ENCODE measurements around the gene GMCL1.

GMCL1 gene

DNA sequence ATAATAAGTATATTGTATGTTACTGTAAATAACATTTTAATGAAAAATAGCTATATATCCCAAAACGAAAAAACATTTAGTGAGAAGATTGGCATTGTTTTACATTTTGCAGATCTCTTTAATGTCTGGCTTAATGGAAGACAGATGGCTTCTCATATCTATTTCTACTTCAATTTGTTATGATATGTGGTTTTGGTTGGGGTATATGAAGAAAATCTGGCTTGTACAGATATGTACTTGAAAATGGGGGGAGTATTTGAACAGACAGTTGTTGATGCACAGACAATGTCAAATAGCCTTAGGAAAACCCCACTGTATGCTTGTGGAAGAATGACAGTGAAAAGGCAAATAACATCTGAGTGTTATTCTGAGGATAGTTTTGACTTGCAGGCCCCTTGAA lies 23.6 kb upstream of the GMCL1 start:
- Histone ChIP-seq H3K27ac (no peak overlapping the region), H3K9me3 (no peaks in the 10 kb centered on the region)

DNA sequence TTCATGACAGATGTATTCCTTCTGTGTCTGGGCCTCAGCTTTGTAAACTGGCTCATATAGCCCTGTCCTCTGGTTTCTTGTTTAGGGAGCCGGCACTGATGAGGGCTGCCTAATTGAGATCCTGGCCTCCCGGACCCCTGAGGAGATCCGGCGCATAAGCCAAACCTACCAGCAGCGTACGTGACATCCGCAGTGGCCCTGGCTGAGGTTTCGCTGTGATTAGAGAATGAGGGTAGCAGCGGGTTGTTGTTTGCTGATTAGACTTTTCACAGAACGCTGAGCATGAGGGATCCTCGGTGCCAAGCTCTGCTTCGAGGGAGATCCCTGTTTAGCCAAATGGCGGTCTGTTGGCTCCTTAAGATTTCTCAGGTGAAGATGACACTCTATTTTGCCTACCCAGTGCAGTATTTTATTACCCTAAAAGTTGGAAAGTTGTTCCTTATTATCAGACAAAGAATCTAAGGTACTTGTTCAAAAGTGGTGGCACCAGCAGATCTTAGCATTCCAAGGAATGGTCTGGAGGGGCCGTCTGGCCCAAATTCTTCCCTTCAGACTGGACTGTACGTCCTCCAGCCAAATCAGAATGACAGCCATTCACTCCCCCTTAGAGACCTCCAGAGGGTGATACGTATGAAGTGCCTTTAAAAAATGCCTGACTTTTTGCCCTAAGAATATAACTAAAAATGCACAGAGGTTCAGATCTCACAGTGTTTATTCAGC lies 21.5 kb upstream of the GMCL1 start:
- no peak for TF ChIP-seq Cebpa-rat (IDR thresholded peaks at IDR 0.05)
- Histone ChIP-seq H3K9me3 (no peaks in the 10 kb centered on the region), H3K4me2 (no peak overlapping the region), H4K20me1 (no peaks in the 10 kb centered on the region), H3K9ac (no peak overlapping the region), H3K27ac (no peak overlapping the region), H3K4me1 (peaks cover 17% of the 10 kb centered on the region), H3K36me3 (peaks cover 33% of the 10 kb centered on the region), H3K4me3 (no peak overlapping the region), H3K27me3 (no peaks in the 10 kb centered on the region)

More for the DNA sequence above, 23.6 kb upstream of the GMCL1 start:
- no peak overlapping the region for H3K4me2 ChIP-seq
- H3K9ac ChIP-seq: no peak overlapping the region
- TF ChIP-seq Cebpa-rat (IDR thresholded peaks at IDR 0.05): no peak
- peaks cover 20% of the 10 kb centered on the region for H3K4me1 ChIP-seq
- no peaks in the 10 kb centered on the region for H4K20me1 ChIP-seq
- H3K4me3 ChIP-seq: no peak overlapping the region
- H3K36me3 ChIP-seq: peaks cover 33% of the 10 kb centered on the region
- no peaks in the 10 kb centered on the region for H3K27me3 ChIP-seq

GRCh38 chr2:69810550-69810949 lies 18.9 kb upstream of the GMCL1 start:
- no peak for TF ChIP-seq Cebpa-rat (IDR thresholded peaks at IDR 0.05)
- 0 out of 2 replicates have a peak, but pooled peaks cover under 1% of the 10 kb centered on the region for H3K4me1 ChIP-seq
- H3K27ac ChIP-seq: no peak overlapping the region
- H3K4me3 ChIP-seq: no peak overlapping the region
- H3K4me2 ChIP-seq: no peak overlapping the region
- H3K36me3 ChIP-seq: peaks cover 25% of the 10 kb centered on the region
- no peaks in the 10 kb centered on the region for H4K20me1 ChIP-seq
- no peaks in the 10 kb centered on the region for H3K27me3 ChIP-seq
- no peak overlapping the region for H3K9ac ChIP-seq
- no peaks in the 10 kb centered on the region for H3K9me3 ChIP-seq

- no peaks in the 10 kb centered on the region for H3K9me3 ChIP-seq
- H4K20me1 ChIP-seq: no peaks in the 10 kb centered on the region
- H3K27ac ChIP-seq: no peak overlapping the region
- H3K4me3 ChIP-seq: no peak overlapping the region
- 0 out of 2 replicates have a peak, but pooled peaks cover 5% of the 10 kb centered on the region for H3K4me1 ChIP-seq
- H3K27me3 ChIP-seq: no peaks in the 10 kb centered on the region
- no peak overlapping the region for H3K9ac ChIP-seq
- peaks cover 24% of the 10 kb centered on the region for H3K36me3 ChIP-seq
- no peak for TF ChIP-seq Cebpa-rat (IDR thresholded peaks at IDR 0.05)
- H3K4me2 ChIP-seq: no peak overlapping the region
Measured at GRCh38 chr2:69811018-69811417, 18.4 kb upstream of the GMCL1 start.

- TF ChIP-seq Cebpa-rat (IDR thresholded peaks at IDR 0.05): no peak
- H3K9me3 ChIP-seq: no peaks in the 10 kb centered on the region
- H3K4me1 ChIP-seq: 0 out of 2 replicates have a peak, but pooled peaks cover 5% of the 10 kb centered on the region
- H3K36me3 ChIP-seq: peaks cover 18% of the 10 kb centered on the region
- H3K9ac ChIP-seq: no peak overlapping the region
- no peak overlapping the region for H3K27ac ChIP-seq
- H4K20me1 ChIP-seq: no peaks in the 10 kb centered on the region
- H3K4me3 ChIP-seq: no peak overlapping the region
- no peak overlapping the region for H3K4me2 ChIP-seq
- no peaks in the 10 kb centered on the region for H3K27me3 ChIP-seq
Measured at GRCh38 chr2:69811591-69811990, 17.9 kb upstream of the GMCL1 start.

DNA sequence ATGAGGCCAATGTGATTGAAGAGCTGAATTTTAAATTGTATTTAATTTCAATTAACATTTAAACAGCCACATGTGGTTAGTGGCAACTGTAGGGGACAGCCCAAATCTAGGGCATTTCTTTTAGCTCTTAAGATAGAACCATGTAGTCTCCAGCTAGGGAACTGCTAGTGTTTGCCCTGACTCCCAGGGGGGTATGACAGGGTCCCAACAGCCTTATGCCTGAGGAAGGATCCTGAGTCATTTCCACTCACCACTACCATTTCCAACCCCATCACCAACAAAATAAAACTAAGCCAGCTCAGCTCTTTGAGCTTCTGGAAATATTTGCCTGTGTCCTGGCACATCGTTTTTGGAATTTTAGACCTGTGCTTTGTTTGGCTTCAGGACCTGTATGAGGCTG lies 13.7 kb upstream of the GMCL1 start:
- Histone ChIP-seq H3K36me3 (peaks cover 5% of the 10 kb centered on the region; the same call in 1 of the 2 replicates), H3K4me1 (peaks cover 15% of the 10 kb centered on the region), H3K4me2 (no peak overlapping the region), H3K27me3 (no peaks in the 10 kb centered on the region), H3K9me3 (no peaks in the 10 kb centered on the region), H4K20me1 (no peaks in the 10 kb centered on the region), H3K4me3 (no peak overlapping the region), H3K9ac (no peak overlapping the region), H3K27ac (no peak overlapping the region)
- TF ChIP-seq Cebpa-rat (IDR thresholded peaks at IDR 0.05): no peak

GRCh38 chr2:69816923-69817542 lies 12.4 kb upstream of the GMCL1 start:
- Histone ChIP-seq H3K36me3 (peaks cover 6% of the 10 kb centered on the region; the same call in 1 of the 2 replicates), H3K27ac (no peak overlapping the region), H3K4me1 (peaks cover 15% of the 10 kb centered on the region), H3K9me3 (no peaks in the 10 kb centered on the region), H4K20me1 (no peaks in the 10 kb centered on the region), H3K4me3 (no peak overlapping the region), H3K27me3 (no peaks in the 10 kb centered on the region), H3K4me2 (no peak overlapping the region), H3K9ac (no peak overlapping the region)
- no peak for TF ChIP-seq Cebpa-rat (IDR thresholded peaks at IDR 0.05)

DNA sequence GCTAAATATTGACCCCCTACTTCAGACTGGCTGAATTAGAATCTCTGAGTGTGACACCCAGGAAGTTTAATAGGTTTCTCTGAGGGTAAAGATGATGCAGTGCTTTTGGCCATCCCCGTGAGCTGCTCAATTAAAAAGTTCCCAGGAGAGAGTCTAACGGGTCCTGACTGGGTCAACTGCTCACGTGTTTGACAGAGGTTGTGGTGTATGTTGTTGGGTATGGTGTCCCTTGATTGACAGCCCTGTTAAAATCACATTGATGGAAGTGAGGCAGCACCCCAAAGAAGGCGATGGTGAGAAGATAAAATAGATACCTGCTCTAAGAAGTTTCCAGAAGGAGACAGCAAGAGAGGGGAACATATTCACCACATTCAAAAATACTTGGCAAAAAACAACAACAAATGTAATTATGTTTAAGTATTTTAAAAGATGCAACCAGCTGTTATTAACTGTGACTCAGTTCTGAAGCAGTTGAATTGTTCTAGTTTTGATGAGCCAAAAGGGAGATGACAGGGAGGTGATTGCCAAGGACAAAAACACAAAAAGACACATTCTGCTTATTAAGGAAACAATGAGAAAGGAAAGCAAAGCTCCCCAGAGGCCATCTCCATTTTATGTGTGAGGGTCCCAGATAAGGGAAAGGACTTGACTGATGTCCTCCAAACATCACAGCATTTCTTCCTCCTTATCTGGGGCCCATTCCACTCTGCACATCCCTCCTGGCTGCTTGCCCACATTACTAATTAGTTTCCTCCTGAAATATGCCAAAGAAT lies 11.5 kb upstream of the GMCL1 start:
- peaks cover 6% of the 10 kb centered on the region; the same call in 1 of the 2 replicates for H3K36me3 ChIP-seq
- H3K9ac ChIP-seq: 0 out of 2 replicates have a peak overlapping the region, but pooled peaks have one; percentile 21
- H3K27ac ChIP-seq: no peak overlapping the region
- TF ChIP-seq Cebpa-rat (IDR thresholded peaks at IDR 0.05): no peak
- H3K4me3 ChIP-seq: no peak overlapping the region
- H3K9me3 ChIP-seq: no peaks in the 10 kb centered on the region
- no peaks in the 10 kb centered on the region for H4K20me1 ChIP-seq
- H3K4me2 ChIP-seq: peak overlapping the region; percentile 4; the same call in 1 of the 2 replicates
- peaks cover 15% of the 10 kb centered on the region for H3K4me1 ChIP-seq
- H3K27me3 ChIP-seq: no peaks in the 10 kb centered on the region

DNA sequence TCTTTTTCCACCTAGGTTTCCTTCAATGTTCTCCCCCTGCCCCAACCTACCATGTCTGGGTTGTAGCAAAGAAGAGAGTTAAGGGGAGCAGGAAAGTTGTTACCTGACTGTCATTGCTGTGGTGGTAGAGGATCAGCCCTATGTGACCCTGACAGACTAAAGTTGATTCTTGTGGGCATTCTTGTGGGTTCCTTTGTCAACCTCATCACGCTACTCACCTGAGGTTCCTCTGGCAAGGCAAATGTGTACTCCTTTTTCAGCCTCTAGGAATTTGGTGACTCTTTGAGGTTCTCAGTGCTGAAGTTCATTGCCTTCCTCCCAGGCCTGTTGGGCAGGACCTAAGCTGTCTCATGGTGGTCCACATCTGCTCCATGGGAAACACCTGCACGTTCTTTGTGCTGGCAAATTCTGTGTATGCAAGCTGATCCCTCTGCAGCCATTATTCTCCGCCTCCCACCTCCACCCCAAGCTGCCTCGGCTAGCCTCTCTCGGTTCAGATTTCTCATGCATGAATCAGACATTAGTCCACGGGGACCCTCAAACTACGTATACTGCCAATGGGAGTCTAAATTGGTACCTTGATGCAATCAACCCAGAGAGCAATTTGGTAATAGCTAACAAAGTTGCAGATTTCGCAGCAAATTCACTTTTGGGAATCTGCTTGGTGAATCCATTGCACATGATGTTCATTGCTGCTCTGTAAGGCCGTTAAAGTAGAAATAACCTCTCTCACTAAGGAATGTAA lies 1.5 kb upstream of the GMCL1 start:
- peaks cover 31% of the 10 kb centered on the region for H4K20me1 ChIP-seq
- no peak overlapping the region for H3K9ac ChIP-seq
- H3K9me3 ChIP-seq: no peaks in the 10 kb centered on the region
- no peaks in the 10 kb centered on the region for H3K27me3 ChIP-seq
- H3K27ac ChIP-seq: no peak overlapping the region
- H3K4me3 ChIP-seq: no peak overlapping the region
- TF ChIP-seq Cebpa-rat (IDR thresholded peaks at IDR 0.05): no peak
- H3K4me2 ChIP-seq: peak overlapping the region; percentile 79
- peaks cover 4% of the 10 kb centered on the region; the same call in 1 of the 2 replicates for H3K36me3 ChIP-seq
- H3K4me1 ChIP-seq: peaks cover 49% of the 10 kb centered on the region

Measured in BLaER1 (cell line).